CD14-positive monocyte (primary cell): ENCODE data around the gene LIMK1. TPM values are rescaled to one million over a fixed set of nuclear protein-coding genes. Genes with fewer than 3 reads are reported as not detected.
A peak's percentile ranks its signal among the peaks of the same experiment; 100 is the strongest.

Experiments used
- DNase-seq, 3 donors: peaks; one replicate each; pipeline ENCODE4 v3.0.0-alpha.2; 2011 to 2022
- H2AFZ ChIP-seq: 2 replicates; pipeline ENCODE4 v1.6.0; 2012; ENCODE audit warnings: mild to moderate bottlenecking, low read depth, low read length, inconsistent platforms; ENCODE audit not compliant: insufficient read depth, poor library complexity, severe bottlenecking
- H3K27ac ChIP-seq, 2 donors: 1 replicate in 1 of 2; 2 replicates in 1 of 2; pipeline ENCODE4 v1.5.1; 2012 to 2013; ENCODE audit warnings: low read length in 2 of 2, control low read depth in 1 of 2, inconsistent platforms in 1 of 2, low read depth in 1 of 2, mild to moderate bottlenecking in 1 of 2
- H3K27me3 ChIP-seq, 2 donors: one replicate each; pipeline versions ENCODE4 v1.6.0 to v1.6.1; 2011 to 2013; ENCODE audit warnings: low read length in 2 of 2; ENCODE audit not compliant: control insufficient read depth in 2 of 2, insufficient read depth in 2 of 2
- H3K36me3 ChIP-seq, 2 donors: replicated peaks in 1 of 2; 1 replicate in 1 of 2; 2 replicates in 1 of 2; pipeline versions ENCODE4 v1.5.1 to v1.6.1; 2012 to 2013; ENCODE audit warnings: low read length in 2 of 2, control low read depth in 1 of 2, inconsistent platforms in 1 of 2, mild to moderate bottlenecking in 1 of 2; ENCODE audit not compliant: insufficient read depth in 2 of 2, control insufficient read depth in 1 of 2
- H3K4me1 ChIP-seq, 2 donors: 1 replicate in 1 of 2; 2 replicates in 1 of 2; pipeline versions ENCODE4 v1.5.1 to v1.6.1; 2012 to 2013; ENCODE audit warnings: low read length in 2 of 2, control low read depth in 1 of 2, inconsistent platforms in 1 of 2, mild to moderate bottlenecking in 1 of 2, moderate library complexity in 1 of 2; ENCODE audit not compliant: insufficient read depth in 2 of 2, control insufficient read depth in 1 of 2
- H3K4me2 ChIP-seq: replicated peaks from 2 replicates; pipeline ENCODE3; 2012; ENCODE audit warnings: low read length, moderate library complexity, mild to moderate bottlenecking; ENCODE audit not compliant: poor library complexity, severe bottlenecking; ENCODE audit errors: extremely low read depth
- H3K4me3 ChIP-seq, 3 experiments: fragments of 200-600 bp in 1 of 3; sonication (generic) in 1 of 3; replicated peaks in 1 of 3; 1 replicate in 2 of 3; 2 replicates in 1 of 3; pipeline ENCODE4 v1.5.1; 2011 to 2013; ENCODE audit warnings: low read length in 3 of 3, mild to moderate bottlenecking in 3 of 3, control low read depth in 2 of 3, low read depth in 2 of 3, inconsistent platforms in 1 of 3, moderate library complexity in 1 of 3
- H3K79me2 ChIP-seq: 2 replicates; pipeline ENCODE4 v1.6.0; 2012; ENCODE audit warnings: mild to moderate bottlenecking, control low read depth, inconsistent platforms, low read length, moderate library complexity; ENCODE audit not compliant: insufficient read depth
- H3K9ac ChIP-seq: 2 replicates; pipeline ENCODE4 v1.6.0; 2017; ENCODE audit warnings: low read length, mild to moderate bottlenecking; ENCODE audit not compliant: insufficient read depth, poor library complexity, severe bottlenecking
- H3K9me3 ChIP-seq, 2 donors: replicated peaks in 1 of 2; 1 replicate in 1 of 2; 2 replicates in 1 of 2; pipeline versions ENCODE4 v1.5.1 to v1.6.1; 2012 to 2013; ENCODE audit warnings: low read length in 2 of 2, control low read depth in 1 of 2; ENCODE audit not compliant: control insufficient read depth in 1 of 2, insufficient read depth in 1 of 2
- H4K20me1 ChIP-seq: 2 replicates; pipeline ENCODE4 v1.6.0; 2012; ENCODE audit warnings: mild to moderate bottlenecking, low read length, control low read depth, moderate library complexity; ENCODE audit not compliant: insufficient read depth
- H3K27ac Mint-ChIP-seq, 7 donors: one replicate each; pipeline ENCODE4 v1.8.0; 2020; ENCODE audit warnings: mild to moderate bottlenecking in 7 of 7, mixed read lengths in 7 of 7, moderate library complexity in 6 of 7, inconsistent platforms in 2 of 7
- H3K27me3 Mint-ChIP-seq, 3 donors: one replicate each; pipeline ENCODE4 v1.8.0; 2021 to 2022; ENCODE audit warnings: low read depth in 3 of 3, mild to moderate bottlenecking in 3 of 3, mixed read lengths in 3 of 3, moderate library complexity in 3 of 3, inconsistent platforms in 1 of 3
- H3K36me3 Mint-ChIP-seq, 2 donors: one replicate each; pipeline ENCODE4 v1.8.0; 2020; ENCODE audit warnings: mixed read lengths in 2 of 2, inconsistent platforms in 1 of 2, mild to moderate bottlenecking in 1 of 2
- H3K4me1 Mint-ChIP-seq: one replicate; pipeline ENCODE4 v1.8.0; 2020; ENCODE audit warnings: mild to moderate bottlenecking, mixed read lengths
- H3K4me3 Mint-ChIP-seq, 2 donors: one replicate each; pipeline ENCODE4 v1.8.0; 2020; ENCODE audit warnings: mild to moderate bottlenecking in 2 of 2, mixed read lengths in 2 of 2, moderate library complexity in 1 of 2
- H3K9me3 Mint-ChIP-seq, 7 donors: one replicate each; pipeline ENCODE4 v1.8.0; 2020 to 2022; ENCODE audit warnings: mixed read lengths in 7 of 7, mild to moderate bottlenecking in 6 of 7, moderate library complexity in 6 of 7, inconsistent platforms in 2 of 7
- WGBS: methylation state at CpG from one replicate; pipeline ENCODE4 v1.1.5; 2013; ENCODE audit warnings: missing lambda C conversion rate; ENCODE audit not compliant: insufficient coverage; 5-methylcytosine and 5-hydroxymethylcytosine counted together
- intact Hi-C, 2 donors: fragments of 100-400 bp; cut with micrococcal nuclease; formaldehyde crosslinking; loops; one replicate each; pipeline versions ENCODE4 v1.15.0 to v1.15.1; 2023
- polyA plus RNA-seq, 3 donors: library from polyadenylated mRNA; depleted of rRNA in 1 of 3; unstranded in 2 of 3; stranded (reverse) in 1 of 3; fragments of 300-500 nt in 2 of 3; fragments of >200 nt in 1 of 3; fragmentation: Illumina TruSeq in 2 of 3; gene quantifications; 1 replicate in 2 of 3; 2 replicates in 1 of 3; pipeline ENCODE4 v1.2.3, GENCODE V29; 2012 to 2021
- TF ChIP-seq, protein P1 (sequence below): fragments of 200-600 bp; IDR thresholded peaks from one replicate; pipeline ENCODE4 v1.8.0; 2022; ENCODE audit warnings: antibody characterized with exemption, mild to moderate bottlenecking

LIMK1 gene
- polyA plus RNA-seq, 3 donors = 12.6 to 30.2 (median 13.9) TPM

DNA sequence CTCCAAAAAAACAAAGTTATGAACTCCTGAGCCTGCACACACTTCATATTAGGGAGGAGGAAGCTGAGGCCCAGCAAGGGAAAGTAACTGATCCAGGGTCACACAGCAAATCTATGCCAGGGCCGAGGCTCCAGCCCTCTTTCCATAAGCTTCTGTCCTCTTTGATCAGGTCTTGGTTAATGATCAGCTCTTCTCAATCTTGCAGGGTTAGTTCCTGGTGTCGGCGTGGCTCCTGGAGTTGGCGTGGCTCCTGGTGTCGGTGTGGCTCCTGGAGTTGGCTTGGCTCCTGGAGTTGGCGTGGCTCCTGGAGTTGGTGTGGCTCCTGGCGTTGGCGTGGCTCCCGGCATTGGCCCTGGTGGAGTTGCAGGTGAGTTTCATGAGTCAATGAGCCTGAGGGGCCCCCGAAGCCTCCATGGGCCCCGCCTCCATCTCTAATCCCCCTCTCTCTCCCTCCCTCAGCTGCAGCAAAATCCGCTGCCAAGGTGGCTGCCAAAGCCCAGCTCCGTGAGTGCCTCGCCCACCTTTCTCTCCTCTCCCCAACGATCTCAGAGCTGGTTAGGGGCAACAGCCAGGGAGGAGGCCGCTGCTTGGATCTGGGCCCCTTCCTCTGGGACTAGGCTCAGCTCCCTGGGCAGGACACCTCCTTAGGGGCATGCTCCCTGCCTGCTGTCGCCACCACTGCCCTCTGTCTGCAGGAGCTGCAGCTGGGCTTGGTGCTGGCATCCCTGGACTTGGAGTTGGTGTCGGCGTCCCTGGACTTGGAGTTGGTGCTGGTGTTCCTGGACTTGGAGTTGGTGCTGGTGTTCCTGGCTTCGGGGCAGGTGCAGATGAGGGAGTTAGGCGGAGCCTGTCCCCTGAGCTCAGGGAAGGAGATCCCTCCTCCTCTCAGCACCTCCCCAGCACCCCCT lies 23.7 kb upstream of the LIMK1 start:
- no peaks in the 10 kb centered on the region for H3K79me2 ChIP-seq
- no peak overlapping the region for H2AFZ ChIP-seq
- Mint-ChIP-seq H3K4me3 (no peak overlapping the region), H3K9me3 (peaks cover 1 to 9% (median 6%) of the 10 kb centered on the region in 7 donors), H3K36me3 (no peaks in the 10 kb centered on the region), H3K27ac (peak overlapping the region in 1 of 7 donors; percentile 50), H3K4me1 (peaks cover 15% of the 10 kb centered on the region), H3K27me3 (peaks cover 0 to 10% (median 7%) of the 10 kb centered on the region in 3 donors)
- H3K9ac ChIP-seq = no peak overlapping the region
- H3K4me2 ChIP-seq = no peak overlapping the region
- no peaks in the 10 kb centered on the region for H3K36me3 ChIP-seq
- intact Hi-C loops = loop anchor here in 1 of 2 donors (10.0 kb wide), 1 partner anchor 225 kb away; the partner anchor contains the start of gene CLIP2
- peaks cover 8 to 11% of the 10 kb centered on the region in 2 donors for H3K4me1 ChIP-seq
- no peak overlapping the region for H3K27ac ChIP-seq
- no peaks in the 10 kb centered on the region for H4K20me1 ChIP-seq
- DNase-seq = no peak
- no peaks in the 10 kb centered on the region for H3K27me3 ChIP-seq
- peaks cover 0 to 4% of the 10 kb centered on the region in 2 donors for H3K9me3 ChIP-seq
- 91% methylated on average over 11 of the region's 21 CpGs for WGBS
- no peak overlapping the region for H3K4me3 ChIP-seq
- TF ChIP-seq, protein P1, sequence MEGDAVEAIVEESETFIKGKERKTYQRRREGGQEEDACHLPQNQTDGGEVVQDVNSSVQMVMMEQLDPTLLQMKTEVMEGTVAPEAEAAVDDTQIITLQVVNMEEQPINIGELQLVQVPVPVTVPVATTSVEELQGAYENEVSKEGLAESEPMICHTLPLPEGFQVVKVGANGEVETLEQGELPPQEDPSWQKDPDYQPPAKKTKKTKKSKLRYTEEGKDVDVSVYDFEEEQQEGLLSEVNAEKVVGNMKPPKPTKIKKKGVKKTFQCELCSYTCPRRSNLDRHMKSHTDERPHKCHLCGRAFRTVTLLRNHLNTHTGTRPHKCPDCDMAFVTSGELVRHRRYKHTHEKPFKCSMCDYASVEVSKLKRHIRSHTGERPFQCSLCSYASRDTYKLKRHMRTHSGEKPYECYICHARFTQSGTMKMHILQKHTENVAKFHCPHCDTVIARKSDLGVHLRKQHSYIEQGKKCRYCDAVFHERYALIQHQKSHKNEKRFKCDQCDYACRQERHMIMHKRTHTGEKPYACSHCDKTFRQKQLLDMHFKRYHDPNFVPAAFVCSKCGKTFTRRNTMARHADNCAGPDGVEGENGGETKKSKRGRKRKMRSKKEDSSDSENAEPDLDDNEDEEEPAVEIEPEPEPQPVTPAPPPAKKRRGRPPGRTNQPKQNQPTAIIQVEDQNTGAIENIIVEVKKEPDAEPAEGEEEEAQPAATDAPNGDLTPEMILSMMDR = no peak

DNA sequence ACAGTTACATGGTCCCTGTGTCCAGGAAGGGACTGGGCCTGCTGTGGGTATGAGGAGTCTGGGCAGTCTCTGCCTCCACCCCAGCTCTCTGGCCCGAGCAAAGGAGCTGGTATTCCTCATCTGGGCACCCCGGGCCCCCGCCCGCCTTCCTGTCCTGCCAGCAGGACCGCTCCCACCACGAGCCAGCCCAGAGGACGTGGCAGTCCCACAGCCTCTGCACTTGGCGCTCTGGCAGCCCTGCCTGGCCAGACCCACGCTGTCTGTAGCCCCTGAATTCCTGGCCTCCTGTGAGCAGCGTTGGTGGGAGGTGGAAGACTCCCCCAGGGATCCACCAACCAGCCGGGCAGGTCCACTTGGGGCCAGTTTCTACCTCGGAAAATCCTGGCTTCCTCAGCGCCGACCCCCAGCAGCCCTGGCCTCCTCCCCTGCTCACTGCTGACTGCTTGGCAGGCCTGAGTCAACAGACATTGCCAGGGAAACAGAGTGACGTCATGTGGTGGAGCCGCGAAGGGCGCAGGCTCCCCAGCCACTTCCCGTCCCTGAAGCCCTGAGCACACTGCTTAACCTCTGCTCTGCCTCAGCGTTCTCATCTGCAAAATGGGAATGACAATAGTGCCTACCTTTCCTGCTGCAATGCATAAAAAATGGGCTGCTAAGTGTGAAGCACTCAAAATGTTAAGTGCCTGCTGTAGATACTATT lies 21.6 kb upstream of the LIMK1 start:
- Histone ChIP-seq H3K9ac (no peak overlapping the region), H3K4me3 (no peak overlapping the region), H4K20me1 (no peaks in the 10 kb centered on the region), H3K79me2 (no peaks in the 10 kb centered on the region), H3K27me3 (no peaks in the 10 kb centered on the region), H3K4me1 (peaks cover 8 to 11% of the 10 kb centered on the region in 2 donors), H3K9me3 (peaks cover 0 to 4% of the 10 kb centered on the region in 2 donors), H3K36me3 (no peaks in the 10 kb centered on the region), H3K4me2 (no peak overlapping the region), H3K27ac (peak overlapping the region in 1 of 2 donors; percentile 14), H2AFZ (no peak overlapping the region)
- 55% methylated on average over 20 of the region's 20 CpGs for WGBS
- H3K4me1 Mint-ChIP-seq = peaks cover 15% of the 10 kb centered on the region
- peak; percentile 57 to 76 (median 68) for DNase-seq
- peaks cover 0 to 8% (median 5%) of the 10 kb centered on the region in 3 donors for H3K27me3 Mint-ChIP-seq
- H3K36me3 Mint-ChIP-seq = no peaks in the 10 kb centered on the region
- intact Hi-C loops = loop anchor here in 1 of 2 donors (10.0 kb wide), 1 partner anchor 223 kb away; the partner anchor contains the start of gene CLIP2
- TF ChIP-seq, protein P1 = no peak
- H3K9me3 Mint-ChIP-seq = peaks cover 1 to 9% (median 6%) of the 10 kb centered on the region in 7 donors
- peak overlapping the region; percentile 74 to 92 (median 83) for H3K27ac Mint-ChIP-seq
- no peak overlapping the region for H3K4me3 Mint-ChIP-seq
